Caco-2 (cell line): ENCODE measurements around the gene KIAA2012. TPM values are rescaled to one million over a fixed set of nuclear protein-coding genes. Genes with fewer than 3 reads are reported as not detected.

Experiments used
- BruUV-seq: library from RNA; stranded (reverse); fragments of 400-500 nt; replicated peaks from 2 replicates; lab custom pipeline; 2021; lab: Mats Ljungman, UMichigan
- CTCF ChIA-PET: fragments of 300-600 bp; sonication (Branson Sonifier 250); formaldehyde crosslinking; loops from one replicate; lab custom pipeline; 2022; ENCODE audit warnings: antibody characterized with exemption; lab: Charles Lee
- POLR2A ChIA-PET: fragments of 300-600 bp; sonication (Branson Sonifier 250); formaldehyde crosslinking; loops from one replicate; lab custom pipeline; 2022; ENCODE audit warnings: antibody characterized with exemption; lab: Charles Lee
- DNase-seq, 2 experiments: peaks; one replicate each; pipeline versions ENCODE4 v3.0.0 to v3.0.0-alpha.2; 2020 to 2022
- H3K27me3 ChIP-seq: replicated peaks from 2 replicates; pipeline ENCODE4 v1.6.0; 2011; ENCODE audit warnings: low read length; ENCODE audit not compliant: control insufficient read depth, insufficient read depth
- H3K36me3 ChIP-seq: 2 replicates; pipeline ENCODE4 v1.5.1; 2011; ENCODE audit warnings: low read length; ENCODE audit not compliant: control insufficient read depth, insufficient read depth
- H3K4me1 ChIP-seq: fragments of 250-450 bp; sonication (Bioruptor Pico); 2 replicates; pipeline ENCODE4 v1.5.1; 2020; ENCODE audit warnings: mild to moderate bottlenecking
- H3K4me3 ChIP-seq: 2 replicates; pipeline ENCODE4 v1.5.1; 2011; ENCODE audit warnings: low read depth, mild to moderate bottlenecking, control low read depth, low read length
- H3K9me3 ChIP-seq: fragments of 250-450 bp; sonication (Bioruptor Pico); 2 replicates; pipeline ENCODE4 v1.5.1; 2020; ENCODE audit warnings: mild to moderate bottlenecking, moderate library complexity
- H3K27ac Mint-ChIP-seq: one replicate; pipeline ENCODE4 v1.8.0; 2022; ENCODE audit warnings: mixed read lengths; ENCODE audit not compliant: unreplicated experiment
- H3K27me3 Mint-ChIP-seq: one replicate; pipeline ENCODE4 v1.8.0; 2022; ENCODE audit warnings: mixed read lengths; ENCODE audit not compliant: insufficient read depth, unreplicated experiment
- H3K36me3 Mint-ChIP-seq: one replicate; pipeline ENCODE4 v1.8.0; 2022; ENCODE audit warnings: mild to moderate bottlenecking, mixed read lengths; ENCODE audit not compliant: insufficient read depth, unreplicated experiment
- H3K4me1 Mint-ChIP-seq: one replicate; pipeline ENCODE4 v1.8.0; 2022; ENCODE audit warnings: low read depth, mixed read lengths; ENCODE audit not compliant: unreplicated experiment
- H3K4me3 Mint-ChIP-seq: one replicate; pipeline ENCODE4 v1.8.0; 2022; ENCODE audit warnings: mild to moderate bottlenecking, moderate library complexity, mixed read lengths; ENCODE audit not compliant: unreplicated experiment
- H3K9me3 Mint-ChIP-seq: one replicate; pipeline ENCODE4 v1.8.0; 2022; ENCODE audit warnings: mixed read lengths; ENCODE audit not compliant: unreplicated experiment
- CTCF ChIP-seq, 2 experiments: fragments of 200-600 bp in 1 of 2; IDR thresholded peaks; 1 replicate in 1 of 2; 2 replicates in 1 of 2; pipeline versions ENCODE4 v1.5.1 to v1.8.0; 2011 to 2022; ENCODE audit warnings: antibody characterized with exemption in 1 of 2, control low read depth in 1 of 2, inconsistent platforms in 1 of 2, low read depth in 1 of 2, low read length in 1 of 2, mild to moderate bottlenecking in 1 of 2, moderate library complexity in 1 of 2; ENCODE audit not compliant: insufficient read depth in 1 of 2, severe bottlenecking in 1 of 2, unreplicated experiment in 1 of 2
- intact Hi-C: fragments of 100-400 bp; cut with micrococcal nuclease; formaldehyde crosslinking; loops from one replicate; pipeline ENCODE4 v1.10.0; 2022; ENCODE audit not compliant: unreplicated experiment
- total RNA-seq: library from RNA; stranded (reverse); gene quantifications from 2 replicates; pipeline ENCODE4 v1.2.3, GENCODE V29; 2022

Gene KIAA2012
- total RNA-seq, 1 experiment from 2014 or later, result 0.27 TPM

- H3K4me1 Mint-ChIP-seq, result no peaks in the 10 kb centered on the region
- no TSS peak for BruUV-seq
- H3K4me3 Mint-ChIP-seq, result no peak overlapping the region
- H3K4me1 ChIP-seq, result no peaks in the 10 kb centered on the region
- H3K36me3 Mint-ChIP-seq, result no peaks in the 10 kb centered on the region
- CTCF ChIA-PET, result no interaction called here
- no peak for TF ChIP-seq CTCF (IDR thresholded peaks at IDR 0.05; ENCODE audit: insufficient read depth in 1 of 2, low read depth in 1 of 2, low read length in 1 of 2, severe bottlenecking in 1 of 2, unreplicated experiment in 1 of 2)
- intact Hi-C loops, result no loop called here
- H3K9me3 Mint-ChIP-seq, result peaks cover 9% of the 10 kb centered on the region
- no peak overlapping the region for H3K27ac Mint-ChIP-seq
- DNase-seq, result no peak
- H3K4me3 ChIP-seq, result no peak overlapping the region
- POLR2A ChIA-PET, result interaction anchor here (1.0 kb wide), 1 partner anchor 16 kb away, joined by 4 read pairs; no protein-coding TSS in a partner anchor
- no peaks in the 10 kb centered on the region for H3K27me3 ChIP-seq
- H3K36me3 ChIP-seq, result no peaks in the 10 kb centered on the region
- no peaks in the 10 kb centered on the region for H3K9me3 ChIP-seq
- H3K27me3 Mint-ChIP-seq, result no peaks in the 10 kb centered on the region
Observed at GRCh38 chr2:202095235-202095634, 22.2 kb downstream of the KIAA2012 start.

- BruUV-seq, result no TSS peak
- no peak for DNase-seq
- H3K9me3 ChIP-seq, result no peaks in the 10 kb centered on the region
- no peaks in the 10 kb centered on the region for H3K27me3 Mint-ChIP-seq
- H3K4me3 ChIP-seq, result no peak overlapping the region
- CTCF ChIA-PET, result interaction anchor here (0.9 kb wide), 1 partner anchor 37 kb away, joined by 4 read pairs; no protein-coding TSS in a partner anchor
- POLR2A ChIA-PET, result no interaction called here
- H3K4me1 ChIP-seq, result no peaks in the 10 kb centered on the region
- no peaks in the 10 kb centered on the region for H3K27me3 ChIP-seq
- H3K36me3 ChIP-seq, result no peaks in the 10 kb centered on the region
- H3K4me3 Mint-ChIP-seq, result no peak overlapping the region
- H3K4me1 Mint-ChIP-seq, result no peaks in the 10 kb centered on the region
- no peak overlapping the region for H3K27ac Mint-ChIP-seq
- no peak for TF ChIP-seq CTCF (IDR thresholded peaks at IDR 0.05; ENCODE audit: insufficient read depth in 1 of 2, low read depth in 1 of 2, low read length in 1 of 2, severe bottlenecking in 1 of 2, unreplicated experiment in 1 of 2)
- intact Hi-C loops, result no loop called here
- H3K9me3 Mint-ChIP-seq, result peaks cover 9% of the 10 kb centered on the region
- no peaks in the 10 kb centered on the region for H3K36me3 Mint-ChIP-seq
Observed at GRCh38 chr2:202096736-202097135, 23.7 kb downstream of the KIAA2012 start.

- no peaks in the 10 kb centered on the region for H3K36me3 ChIP-seq
- no peaks in the 10 kb centered on the region for H3K4me1 ChIP-seq
- Mint-ChIP-seq H3K4me1 (no peaks in the 10 kb centered on the region), H3K36me3 (no peaks in the 10 kb centered on the region), H3K4me3 (no peak overlapping the region), H3K27me3 (no peaks in the 10 kb centered on the region), H3K27ac (no peak overlapping the region), H3K9me3 (peaks cover 8% of the 10 kb centered on the region)
- H3K9me3 ChIP-seq, result no peaks in the 10 kb centered on the region
- no peak overlapping the region for H3K4me3 ChIP-seq
- DNase-seq, result no peak
- ChIA-PET POLR2A (interaction anchor here (0.6 kb wide), 1 partner anchor 59 kb away, joined by 3 read pairs; no protein-coding TSS in a partner anchor), CTCF (no interaction called here)
- no peaks in the 10 kb centered on the region for H3K27me3 ChIP-seq
- no peak for TF ChIP-seq CTCF (IDR thresholded peaks at IDR 0.05; ENCODE audit: insufficient read depth in 1 of 2, low read depth in 1 of 2, low read length in 1 of 2, severe bottlenecking in 1 of 2, unreplicated experiment in 1 of 2)
- BruUV-seq, result no TSS peak
- intact Hi-C loops, result no loop called here
Observed at GRCh38 chr2:202098291-202098690, 25.2 kb downstream of the KIAA2012 start.
